ENCODE results near the gene BMI1.

DNA sequence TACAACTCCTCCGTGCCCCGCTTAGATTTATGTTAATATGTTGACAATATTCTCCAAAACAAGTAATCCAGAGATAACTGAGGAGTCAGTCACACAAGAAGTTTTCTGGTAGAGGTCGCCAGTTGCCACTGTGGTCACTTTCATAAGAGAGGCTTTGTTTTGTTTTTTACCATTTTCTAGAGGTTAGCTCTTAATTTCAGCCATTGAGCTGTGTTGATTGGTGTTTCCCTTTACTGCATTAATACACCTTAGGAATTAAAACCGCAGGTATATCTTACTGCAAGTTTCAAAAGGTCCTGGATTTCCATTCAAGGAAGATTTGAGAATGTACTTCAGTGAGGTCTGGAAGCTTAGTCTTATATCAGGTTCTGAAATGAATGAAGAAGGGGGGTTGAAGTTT, 3.5 kb downstream of the BMI1 start:
- TF ChIP-seq, protein P1, sequence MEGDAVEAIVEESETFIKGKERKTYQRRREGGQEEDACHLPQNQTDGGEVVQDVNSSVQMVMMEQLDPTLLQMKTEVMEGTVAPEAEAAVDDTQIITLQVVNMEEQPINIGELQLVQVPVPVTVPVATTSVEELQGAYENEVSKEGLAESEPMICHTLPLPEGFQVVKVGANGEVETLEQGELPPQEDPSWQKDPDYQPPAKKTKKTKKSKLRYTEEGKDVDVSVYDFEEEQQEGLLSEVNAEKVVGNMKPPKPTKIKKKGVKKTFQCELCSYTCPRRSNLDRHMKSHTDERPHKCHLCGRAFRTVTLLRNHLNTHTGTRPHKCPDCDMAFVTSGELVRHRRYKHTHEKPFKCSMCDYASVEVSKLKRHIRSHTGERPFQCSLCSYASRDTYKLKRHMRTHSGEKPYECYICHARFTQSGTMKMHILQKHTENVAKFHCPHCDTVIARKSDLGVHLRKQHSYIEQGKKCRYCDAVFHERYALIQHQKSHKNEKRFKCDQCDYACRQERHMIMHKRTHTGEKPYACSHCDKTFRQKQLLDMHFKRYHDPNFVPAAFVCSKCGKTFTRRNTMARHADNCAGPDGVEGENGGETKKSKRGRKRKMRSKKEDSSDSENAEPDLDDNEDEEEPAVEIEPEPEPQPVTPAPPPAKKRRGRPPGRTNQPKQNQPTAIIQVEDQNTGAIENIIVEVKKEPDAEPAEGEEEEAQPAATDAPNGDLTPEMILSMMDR (IDR thresholded peaks at IDR 0.05) = no peak
- TF ChIP-seq POLR2A (IDR thresholded peaks at IDR 0.05) = no peak

Data from testis (tissue), 2 donors.